ENCODE data around the gene NIPAL1. TPM values are rescaled to one million over a fixed set of nuclear protein-coding genes. Genes with fewer than 3 reads are reported as not detected.

NIPAL1 gene
- total RNA-seq, 1 donor from 2014 or later = 17.6 TPM

- Mint-ChIP-seq H3K27me3 (no peaks in the 10 kb centered on the region), H3K27ac (no peak overlapping the region), H3K9me3 (ENCODE audit: low read depth) (no peaks in the 10 kb centered on the region), H3K4me3 (ENCODE audit: low read depth) (no peak overlapping the region), H3K36me3 (ENCODE audit: insufficient read depth) (no peaks in the 10 kb centered on the region), H3K4me1 (ENCODE audit: low read depth) (peaks cover 20% of the 10 kb centered on the region)
- no peak for TF ChIP-seq CTCF (IDR thresholded peaks at IDR 0.05; ENCODE audit: unreplicated experiment)
- DNase-seq (ENCODE audit: low spot score, unreplicated experiment) = no peak
These were observed 51.6 kb downstream of the NIPAL1 start for GRCh38 chr4:48068182-48068581.

- no peaks in the 10 kb centered on the region for H3K36me3 Mint-ChIP-seq (ENCODE audit: insufficient read depth)
- no peak overlapping the region for H3K4me3 Mint-ChIP-seq (ENCODE audit: low read depth)
- H3K27ac Mint-ChIP-seq = no peak overlapping the region
- H3K9me3 Mint-ChIP-seq (ENCODE audit: low read depth) = no peaks in the 10 kb centered on the region
- no peak for TF ChIP-seq CTCF (IDR thresholded peaks at IDR 0.05; ENCODE audit: unreplicated experiment)
- H3K4me1 Mint-ChIP-seq (ENCODE audit: low read depth) = peaks cover 28% of the 10 kb centered on the region
- DNase-seq (ENCODE audit: low spot score, unreplicated experiment) = no peak
- no peaks in the 10 kb centered on the region for H3K27me3 Mint-ChIP-seq
These were observed 52.5 kb downstream of the NIPAL1 start for GRCh38 chr4:48069026-48069425.

- no peak for TF ChIP-seq CTCF (IDR thresholded peaks at IDR 0.05; ENCODE audit: unreplicated experiment)
- no peak for DNase-seq (ENCODE audit: low spot score, unreplicated experiment)
- Mint-ChIP-seq H3K27me3 (no peaks in the 10 kb centered on the region), H3K4me3 (ENCODE audit: low read depth) (no peak overlapping the region), H3K4me1 (ENCODE audit: low read depth) (peaks cover 36% of the 10 kb centered on the region), H3K27ac (peak overlapping the region; percentile 86), H3K36me3 (ENCODE audit: insufficient read depth) (no peaks in the 10 kb centered on the region), H3K9me3 (ENCODE audit: low read depth) (no peaks in the 10 kb centered on the region)
These were observed 54.6 kb downstream of the NIPAL1 start for GRCh38 chr4:48071191-48071590.

GRCh38 chr4:48073567-48074103, 57.1 kb downstream of the NIPAL1 start:
- H3K36me3 Mint-ChIP-seq (ENCODE audit: insufficient read depth) = no peaks in the 10 kb centered on the region
- H3K27ac Mint-ChIP-seq = no peak overlapping the region
- H3K27me3 Mint-ChIP-seq = no peaks in the 10 kb centered on the region
- no peak overlapping the region for H3K4me3 Mint-ChIP-seq (ENCODE audit: low read depth)
- H3K9me3 Mint-ChIP-seq (ENCODE audit: low read depth) = no peaks in the 10 kb centered on the region
- no peak for TF ChIP-seq CTCF (IDR thresholded peaks at IDR 0.05; ENCODE audit: unreplicated experiment)
- DNase-seq (ENCODE audit: low spot score, unreplicated experiment) = no peak
- peaks cover 49% of the 10 kb centered on the region for H3K4me1 Mint-ChIP-seq (ENCODE audit: low read depth)

GRCh38 chr4:48074657-48075056, 58.1 kb downstream of the NIPAL1 start:
- no peak for TF ChIP-seq CTCF (IDR thresholded peaks at IDR 0.05; ENCODE audit: unreplicated experiment)
- H3K27ac Mint-ChIP-seq = peak overlapping the region; percentile 1
- H3K9me3 Mint-ChIP-seq (ENCODE audit: low read depth) = no peaks in the 10 kb centered on the region
- DNase-seq (ENCODE audit: low spot score, unreplicated experiment) = no peak
- H3K4me1 Mint-ChIP-seq (ENCODE audit: low read depth) = peaks cover 55% of the 10 kb centered on the region
- no peaks in the 10 kb centered on the region for H3K36me3 Mint-ChIP-seq (ENCODE audit: insufficient read depth)
- H3K27me3 Mint-ChIP-seq = no peaks in the 10 kb centered on the region
- no peak overlapping the region for H3K4me3 Mint-ChIP-seq (ENCODE audit: low read depth)

Measured in progenitor cell of endocrine pancreas (in vitro differentiated cells).